GM06990 (cell line): ENCODE results near the gene DOLPP1.

Source experiments
- DNase-seq: peaks from one replicate; pipeline ENCODE4 v3.0.0-alpha.2; 2011; ENCODE audit not compliant: insufficient read length; ENCODE audit errors: extremely low read depth
- H3K27me3 ChIP-seq: replicated peaks from 2 replicates; pipeline ENCODE4 v1.6.0; 2011; ENCODE audit warnings: low read length; ENCODE audit not compliant: control insufficient read depth, insufficient read depth
- H3K36me3 ChIP-seq: 2 replicates; pipeline ENCODE4 v1.5.1; 2011; ENCODE audit warnings: low read length; ENCODE audit not compliant: control insufficient read depth, insufficient read depth
- H3K4me3 ChIP-seq: replicated peaks from 2 replicates; pipeline ENCODE4 v1.5.1; 2011; ENCODE audit warnings: low read depth, mild to moderate bottlenecking, control low read depth, low read length
- CTCF ChIP-seq: IDR thresholded peaks from 2 replicates; pipeline ENCODE4 v1.5.1; 2011; ENCODE audit warnings: low read length, control low read depth, mild to moderate bottlenecking, inconsistent platforms; ENCODE audit not compliant: insufficient read depth, poor library complexity, severe bottlenecking

DOLPP1 gene

GRCh38 chr9:129060991-129061390 is 19.9 kb upstream of the DOLPP1 start:
- no peaks in the 10 kb centered on the region for H3K27me3 ChIP-seq
- no peak for TF ChIP-seq CTCF
- no peak for DNase-seq
- peaks cover 21% of the 10 kb centered on the region for H3K36me3 ChIP-seq
- no peak overlapping the region for H3K4me3 ChIP-seq

- Histone ChIP-seq H3K4me3 (no peak overlapping the region), H3K27me3 (no peaks in the 10 kb centered on the region), H3K36me3 (peaks cover 28% of the 10 kb centered on the region)
- DNase-seq: no peak
- no peak for TF ChIP-seq CTCF
Observed at GRCh38 chr9:129063061-129063460, 17.9 kb upstream of the DOLPP1 start.

- peaks cover 27% of the 10 kb centered on the region for H3K36me3 ChIP-seq
- no peak for TF ChIP-seq CTCF
Observed at GRCh38 chr9:129064499-129064908, 16.4 kb upstream of the DOLPP1 start.

GRCh38 chr9:129068110-129068509 is 12.8 kb upstream of the DOLPP1 start:
- TF ChIP-seq CTCF: no peak
- DNase-seq: no peak
- no peaks in the 10 kb centered on the region for H3K27me3 ChIP-seq
- H3K4me3 ChIP-seq: no peak overlapping the region
- H3K36me3 ChIP-seq: peaks cover 25% of the 10 kb centered on the region

More at GRCh38 chr9:129064499-129064908, 16.4 kb upstream of the DOLPP1 start:
- no peak for DNase-seq
- Histone ChIP-seq H3K4me3 (no peak overlapping the region), H3K27me3 (no peaks in the 10 kb centered on the region)

- TF ChIP-seq CTCF: no peak
- Histone ChIP-seq H3K36me3 (peaks cover 21% of the 10 kb centered on the region), H3K4me3 (no peak overlapping the region), H3K27me3 (no peaks in the 10 kb centered on the region)
- peak; percentile 50 for DNase-seq
Observed at GRCh38 chr9:129068990-129069861, 11.7 kb upstream of the DOLPP1 start.
